Body of pancreas (tissue), 4 donors: ENCODE results near the gene HOXD10. TPM values are rescaled to one million over a fixed set of nuclear protein-coding genes. Genes with fewer than 3 reads are reported as not detected.

ENCODE experiments used
- ATAC-seq: fragments of 150-250 bp; one replicate; pipeline ENCODE4 v1.9.1; 2016
- DNase-seq, 4 donors: peaks; one replicate each; pipeline ENCODE4 v3.0.0-alpha.2; 2019
- H3K27ac ChIP-seq, 4 donors: fragments of 200-600 bp; sonication (generic); 1 replicate in 3 of 4; 2 replicates in 1 of 4; pipeline versions ENCODE4 v1.5.1 to v1.6.1; 2016 to 2019; ENCODE audit warnings: mild to moderate bottlenecking in 1 of 4, mixed read lengths in 1 of 4, moderate library complexity in 1 of 4
- H3K27me3 ChIP-seq, 2 donors: fragments of 200-600 bp; sonication (generic); one replicate each; pipeline ENCODE4 v1.6.0; 2016; ENCODE audit warnings: mild to moderate bottlenecking in 1 of 2
- H3K36me3 ChIP-seq, 2 donors: fragments of 200-600 bp; sonication (generic); replicated peaks in 1 of 2; 2 replicates each; pipeline ENCODE4 v1.5.1; 2016; ENCODE audit warnings: low read depth in 2 of 2; ENCODE audit not compliant: insufficient read depth in 1 of 2
- H3K4me1 ChIP-seq: fragments of 200-600 bp; sonication (generic); one replicate; pipeline ENCODE4 v1.6.0; 2016
- H3K4me3 ChIP-seq, 2 donors: fragments of 200-600 bp; sonication (generic); 1 replicate in 1 of 2; 2 replicates in 1 of 2; pipeline ENCODE4 v1.5.1; 2016 to 2019
- H3K9me3 ChIP-seq, 3 donors: fragments of 200-600 bp; sonication (generic); 1 replicate in 2 of 3; 2 replicates in 1 of 3; pipeline ENCODE4 v1.5.1; 2016
- POLR2A ChIP-seq, 3 donors: fragments of 450-650 bp; IDR thresholded peaks; one replicate each; pipeline ENCODE4 v1.6.1; 2016; ENCODE audit warnings: antibody characterized with exemption in 3 of 3, mild to moderate bottlenecking in 2 of 3
- WGBS, 2 donors: methylation state at CpG; one replicate each; pipeline ENCODE4 v1.1.5; 2017; 5-methylcytosine and 5-hydroxymethylcytosine counted together
- intact Hi-C: fragments of 100-400 bp; cut with DNase I; formaldehyde crosslinking; loops from one replicate; pipeline ENCODE4 v1.15.1; 2023
- total RNA-seq, 2 donors: library from RNA; depleted of rRNA; stranded (reverse); fragments of >200 nt; gene quantifications; one replicate each; pipeline ENCODE4 v1.1.0, GENCODE V29; 2016
- TF ChIP-seq, protein P1 (sequence below), 7 experiments: fragments of 450-650 bp in 4 of 7; fragments of 200-600 bp in 3 of 7; sonication (generic) in 3 of 7; IDR thresholded peaks; one replicate each; pipeline ENCODE4 v1.5.1; 2016 to 2019; ENCODE audit warnings: antibody characterized with exemption in 7 of 7

The HOXD10 gene
- total RNA-seq, 2 donors from 2014 or later = 0.26 TPM; not detected in 1

DNA sequence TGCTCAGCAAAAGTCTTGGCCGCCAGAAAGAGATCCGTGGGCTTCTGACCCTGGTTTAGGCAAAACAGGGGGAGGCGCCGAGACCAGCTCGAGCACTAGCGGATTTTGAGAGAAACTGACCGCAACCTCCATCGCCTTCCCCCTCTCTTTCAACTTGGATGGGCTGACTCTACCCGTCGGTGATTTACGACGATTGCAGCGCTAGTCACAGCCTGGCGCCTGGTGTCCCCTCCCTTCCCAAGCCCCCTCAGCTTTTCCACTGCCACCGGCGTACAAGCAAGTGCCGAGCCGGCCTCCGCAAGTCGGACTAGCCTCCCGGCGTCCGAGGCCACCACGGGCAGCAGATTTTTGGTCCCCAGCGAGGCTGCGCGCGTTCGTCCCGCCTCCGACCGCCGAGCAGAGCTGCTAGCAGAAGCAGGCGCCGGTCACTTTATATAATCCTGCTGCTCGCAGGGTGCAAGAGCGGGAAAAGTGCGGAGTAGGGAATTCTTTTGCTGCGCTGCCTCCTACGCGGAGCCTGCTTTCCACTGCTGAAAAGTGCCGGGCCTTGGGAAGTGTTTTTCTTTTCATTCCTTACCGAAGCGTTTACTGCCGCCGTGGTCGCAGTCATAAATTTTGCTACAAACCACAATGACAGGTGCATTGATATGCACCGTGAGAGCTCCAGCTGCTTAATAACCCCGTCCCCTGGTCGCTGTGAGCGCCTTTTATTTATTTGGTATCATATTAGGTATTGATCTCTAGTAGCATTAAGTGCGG, 48.2 kb downstream of the HOXD10 start:
- TF ChIP-seq POLR2A (IDR thresholded peaks at IDR 0.05) = no peak
- TF ChIP-seq, protein P1, sequence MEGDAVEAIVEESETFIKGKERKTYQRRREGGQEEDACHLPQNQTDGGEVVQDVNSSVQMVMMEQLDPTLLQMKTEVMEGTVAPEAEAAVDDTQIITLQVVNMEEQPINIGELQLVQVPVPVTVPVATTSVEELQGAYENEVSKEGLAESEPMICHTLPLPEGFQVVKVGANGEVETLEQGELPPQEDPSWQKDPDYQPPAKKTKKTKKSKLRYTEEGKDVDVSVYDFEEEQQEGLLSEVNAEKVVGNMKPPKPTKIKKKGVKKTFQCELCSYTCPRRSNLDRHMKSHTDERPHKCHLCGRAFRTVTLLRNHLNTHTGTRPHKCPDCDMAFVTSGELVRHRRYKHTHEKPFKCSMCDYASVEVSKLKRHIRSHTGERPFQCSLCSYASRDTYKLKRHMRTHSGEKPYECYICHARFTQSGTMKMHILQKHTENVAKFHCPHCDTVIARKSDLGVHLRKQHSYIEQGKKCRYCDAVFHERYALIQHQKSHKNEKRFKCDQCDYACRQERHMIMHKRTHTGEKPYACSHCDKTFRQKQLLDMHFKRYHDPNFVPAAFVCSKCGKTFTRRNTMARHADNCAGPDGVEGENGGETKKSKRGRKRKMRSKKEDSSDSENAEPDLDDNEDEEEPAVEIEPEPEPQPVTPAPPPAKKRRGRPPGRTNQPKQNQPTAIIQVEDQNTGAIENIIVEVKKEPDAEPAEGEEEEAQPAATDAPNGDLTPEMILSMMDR (IDR thresholded peaks at IDR 0.05) = no peak
- intact Hi-C loops = no loop called here
- no peak for DNase-seq
- Histone ChIP-seq H3K4me1 (peaks cover 23% of the 10 kb centered on the region), H3K27me3 (peaks cover 0 to 38% of the 10 kb centered on the region in 2 donors), H3K4me3 (no peak overlapping the region), H3K9me3 (no peaks in the 10 kb centered on the region), H3K27ac (no peak overlapping the region), H3K36me3 (no peaks in the 10 kb centered on the region)
- no peak for ATAC-seq
- 10 to 16% methylated on average over 48 to 52 of the region's 52 CpGs for WGBS, 2 donors

DNA sequence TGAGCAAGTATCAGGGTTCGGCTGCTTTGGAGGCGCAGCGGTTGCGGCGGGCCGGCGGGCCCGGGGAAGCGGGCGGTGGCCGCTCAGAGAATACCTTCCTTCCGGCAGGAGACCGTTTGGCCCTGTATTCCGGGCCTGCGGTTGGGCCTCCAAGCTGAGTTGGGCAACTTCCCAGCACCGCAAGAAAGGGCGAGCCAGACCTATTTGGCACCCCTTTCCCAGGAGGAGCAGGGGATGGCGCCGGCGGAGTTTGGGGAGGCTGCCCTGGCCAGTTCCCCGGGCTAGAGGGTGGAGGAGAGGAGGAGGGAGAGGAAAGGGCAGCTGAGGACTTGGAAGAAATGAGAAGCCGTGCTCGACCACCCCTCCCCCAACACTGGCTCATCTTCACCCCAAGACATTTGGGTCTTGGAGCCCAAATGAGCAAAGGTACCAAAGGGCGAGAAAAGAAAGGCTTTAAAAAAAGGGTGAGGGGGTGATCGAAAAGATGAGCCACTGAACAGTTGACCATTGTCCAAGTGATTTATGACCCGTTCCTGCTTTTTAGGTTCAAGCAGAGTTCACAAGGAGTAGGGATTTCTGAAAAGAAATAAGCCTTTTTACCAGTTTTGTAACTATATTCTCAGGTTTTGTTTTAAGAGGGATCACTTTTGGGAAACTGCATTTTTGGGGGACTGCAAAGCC, 48.9 kb downstream of the HOXD10 start:
- H3K9me3 ChIP-seq = no peaks in the 10 kb centered on the region
- H3K27me3 ChIP-seq = peaks cover 0 to 31% of the 10 kb centered on the region in 2 donors
- no peak overlapping the region for H3K27ac ChIP-seq
- intact Hi-C loops = no loop called here
- H3K36me3 ChIP-seq = no peaks in the 10 kb centered on the region
- DNase-seq (no peak), ATAC-seq (no peak)
- no peak overlapping the region for H3K4me3 ChIP-seq
- peaks cover 16% of the 10 kb centered on the region for H3K4me1 ChIP-seq
- WGBS, 2 donors = 8 to 15% methylated on average over 18 to 26 of the region's 26 CpGs
- TF ChIP-seq, protein P1 (IDR thresholded peaks at IDR 0.05) = no peak
- TF ChIP-seq POLR2A (IDR thresholded peaks at IDR 0.05) = no peak

DNA sequence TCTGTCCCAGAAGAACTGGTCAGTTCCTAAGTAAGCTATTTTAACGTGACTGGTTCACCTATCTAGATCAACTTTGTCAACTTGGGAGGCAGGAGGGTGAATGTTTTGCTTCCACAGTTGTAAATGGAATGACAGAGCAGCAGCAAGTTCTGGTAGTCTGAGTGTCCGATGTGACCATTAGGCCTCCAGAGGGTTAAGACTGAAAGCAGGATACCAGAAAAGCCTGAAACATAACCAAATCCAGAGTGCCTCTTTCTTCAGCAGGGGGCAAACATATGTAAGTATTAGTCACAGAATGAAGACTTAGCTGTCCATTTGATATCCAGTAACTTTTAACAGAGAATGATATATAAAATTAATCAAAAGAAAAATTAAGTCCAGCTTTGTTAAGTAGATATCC, 49.7 kb downstream of the HOXD10 start:
- DNase-seq = no peak
- H3K27ac ChIP-seq = no peak overlapping the region
- 19 to 30% methylated on average over 2 of the region's 2 CpGs for WGBS, 2 donors
- H3K4me3 ChIP-seq = no peak overlapping the region
- H3K4me1 ChIP-seq = peaks cover 12% of the 10 kb centered on the region
- peaks cover 0 to 31% of the 10 kb centered on the region in 2 donors for H3K27me3 ChIP-seq
- no peak for ATAC-seq
- no peaks in the 10 kb centered on the region for H3K9me3 ChIP-seq
- TF ChIP-seq, protein P1 (IDR thresholded peaks at IDR 0.05) = no peak
- no peak for TF ChIP-seq POLR2A (IDR thresholded peaks at IDR 0.05)
- intact Hi-C loops = no loop called here
- no peaks in the 10 kb centered on the region for H3K36me3 ChIP-seq

DNA sequence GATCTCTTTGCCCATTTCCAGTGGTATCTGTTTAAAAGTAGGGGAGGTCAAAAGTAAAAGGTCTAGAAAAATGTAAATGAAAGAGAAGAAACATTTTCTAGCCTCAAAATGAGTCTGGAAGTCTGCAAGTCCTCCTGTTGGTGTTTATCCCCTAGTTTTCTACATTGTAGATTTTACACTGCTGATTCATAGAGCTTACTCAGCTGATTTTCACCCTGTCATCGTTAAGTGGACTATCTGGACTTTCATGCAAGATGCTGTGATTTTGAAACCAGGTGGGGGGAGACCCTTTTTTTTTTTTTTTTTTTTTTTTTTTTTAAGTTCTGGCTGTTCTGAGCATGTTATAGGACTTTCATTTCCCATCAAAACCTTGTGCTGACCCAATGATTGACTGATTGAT, 50.8 kb downstream of the HOXD10 start:
- intact Hi-C loops = no loop called here
- Histone ChIP-seq H3K27ac (no peak overlapping the region), H3K9me3 (no peaks in the 10 kb centered on the region), H3K36me3 (no peaks in the 10 kb centered on the region), H3K4me1 (peaks cover 18% of the 10 kb centered on the region), H3K4me3 (no peak overlapping the region), H3K27me3 (peaks cover 0 to 39% of the 10 kb centered on the region in 2 donors)
- TF ChIP-seq, protein P1 (IDR thresholded peaks at IDR 0.05) = no peak
- TF ChIP-seq POLR2A (IDR thresholded peaks at IDR 0.05) = no peak
- 39 to 81% methylated on average over 1 of the region's 1 CpG for WGBS, 2 donors
- DNase-seq (no peak), ATAC-seq (no peak)
